Measurements from ENCODE around the gene DLGAP5.
A peak's percentile ranks its signal among the peaks of the same experiment; 100 is the strongest.

DNA sequence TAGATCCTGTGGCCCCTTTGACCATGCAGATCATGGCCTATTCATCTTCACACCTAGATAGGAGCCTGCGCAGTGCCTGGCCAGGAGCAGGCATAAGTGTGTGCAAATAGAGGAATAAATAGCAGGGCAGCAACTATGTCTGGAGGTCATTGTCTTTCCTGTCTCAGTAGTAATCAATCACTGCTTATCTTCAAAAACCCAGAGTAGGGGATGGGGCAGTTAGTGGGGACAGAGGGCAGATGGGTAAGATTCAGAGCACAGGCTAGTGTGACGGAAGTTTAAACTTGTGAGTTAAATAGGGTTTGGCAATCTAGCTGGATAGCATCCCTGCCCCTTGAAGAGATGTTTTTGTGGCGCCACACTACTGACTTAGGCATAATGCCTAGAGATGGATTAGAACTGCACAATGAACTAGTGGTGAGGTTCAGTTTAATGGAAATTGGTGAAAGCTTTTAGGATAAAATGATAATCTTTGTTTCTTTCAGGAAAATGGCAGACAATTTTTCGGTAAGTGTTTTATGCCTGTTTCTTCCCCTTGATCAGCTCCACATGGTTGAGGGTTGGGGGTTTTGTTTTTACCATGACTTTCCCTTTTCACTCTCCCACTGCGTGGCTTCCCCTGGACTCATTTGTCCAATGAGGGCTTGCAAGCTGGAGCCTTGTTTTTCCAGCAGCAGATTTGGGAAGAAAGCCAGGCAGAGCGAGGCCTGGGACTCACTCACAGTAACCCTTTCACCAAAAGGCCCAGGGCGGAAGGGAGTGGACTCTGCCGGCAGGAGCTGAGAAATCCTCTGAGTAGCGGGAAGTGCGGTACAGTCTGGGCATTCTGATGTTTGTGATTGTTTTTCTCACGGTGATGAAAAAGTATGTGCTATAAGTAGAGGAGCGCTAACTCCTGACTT lies 54.2 kb downstream of the DLGAP5 start:
- TF ChIP-seq, protein P1, sequence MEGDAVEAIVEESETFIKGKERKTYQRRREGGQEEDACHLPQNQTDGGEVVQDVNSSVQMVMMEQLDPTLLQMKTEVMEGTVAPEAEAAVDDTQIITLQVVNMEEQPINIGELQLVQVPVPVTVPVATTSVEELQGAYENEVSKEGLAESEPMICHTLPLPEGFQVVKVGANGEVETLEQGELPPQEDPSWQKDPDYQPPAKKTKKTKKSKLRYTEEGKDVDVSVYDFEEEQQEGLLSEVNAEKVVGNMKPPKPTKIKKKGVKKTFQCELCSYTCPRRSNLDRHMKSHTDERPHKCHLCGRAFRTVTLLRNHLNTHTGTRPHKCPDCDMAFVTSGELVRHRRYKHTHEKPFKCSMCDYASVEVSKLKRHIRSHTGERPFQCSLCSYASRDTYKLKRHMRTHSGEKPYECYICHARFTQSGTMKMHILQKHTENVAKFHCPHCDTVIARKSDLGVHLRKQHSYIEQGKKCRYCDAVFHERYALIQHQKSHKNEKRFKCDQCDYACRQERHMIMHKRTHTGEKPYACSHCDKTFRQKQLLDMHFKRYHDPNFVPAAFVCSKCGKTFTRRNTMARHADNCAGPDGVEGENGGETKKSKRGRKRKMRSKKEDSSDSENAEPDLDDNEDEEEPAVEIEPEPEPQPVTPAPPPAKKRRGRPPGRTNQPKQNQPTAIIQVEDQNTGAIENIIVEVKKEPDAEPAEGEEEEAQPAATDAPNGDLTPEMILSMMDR (conservative IDR thresholded peaks at IDR 0.05 in 1 of 2, IDR thresholded peaks at IDR 0.05 in 1 of 2; ENCODE audit: extremely low read depth in 1 of 2, insufficient read depth in 1 of 2, low read depth in 1 of 2, low read length in 2 of 2), result peak in 1 of 2 donors; percentile 6
- no peak for TF ChIP-seq EZH2 (IDR thresholded peaks at IDR 0.05; ENCODE audit: borderline replicate concordance, low read length)
